Right ventricle myocardium inferior (tissue), 1 donor: ENCODE measurements around the gene NSD2. TPM values are rescaled to one million over a fixed set of nuclear protein-coding genes. Genes with fewer than 3 reads are reported as not detected.
A peak's percentile ranks its signal among the peaks of the same experiment; 100 is the strongest.

Experiments
- ATAC-seq: fragments of 200-7000 bp; cut with Tn5 transposase; one replicate; pipeline ENCODE4 v1.9.1; 2020; ENCODE audit warnings: mild to moderate bottlenecking, moderate library complexity
- DNase-seq: peaks from one replicate; pipeline ENCODE4 v3.0.0; 2021; ENCODE audit errors: missing footprints
- intact Hi-C: fragments of 100-400 bp; cut with DNase I; formaldehyde crosslinking; loops from one replicate; pipeline ENCODE4 v1.11.0; 2022
- total RNA-seq: library from RNA; stranded (reverse); fragmentation: NEBNext Ultra II Directional; extraction: Animal tissue kit (Norgen Biotek cat#: 25700); gene quantifications from one replicate; pipeline ENCODE4 v1.2.1, GENCODE V29; 2021
- donor health status: DM: no; HTN: yes; CAD: no; lungs with severe emphysema.

NSD2 gene
- total RNA-seq, 1 donor from 2014 or later, result 37.0 TPM

DNA sequence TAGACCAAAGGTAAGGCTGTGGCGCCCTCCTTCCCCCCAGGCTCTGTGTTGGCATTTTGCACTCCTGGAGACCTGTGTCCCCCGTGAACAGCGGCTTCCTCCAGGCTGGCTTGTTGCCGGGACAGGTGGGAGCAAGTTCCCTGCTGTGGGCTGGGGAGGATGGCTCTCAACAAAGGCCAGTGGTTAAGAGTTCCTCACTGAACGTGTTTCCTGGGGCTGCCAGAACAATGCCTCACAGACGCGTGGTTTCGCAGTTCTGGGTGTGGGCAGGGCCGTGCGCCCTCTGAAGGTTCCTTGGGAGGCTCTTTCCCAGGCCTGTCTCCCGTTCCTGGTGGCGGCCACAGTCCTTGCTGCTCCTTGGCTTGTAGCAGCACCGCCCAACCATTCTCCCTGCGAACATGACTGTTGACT is 104.2 kb downstream of the NSD2 start:
- no peak for ATAC-seq
- DNase-seq, result no peak
- intact Hi-C loops, result no loop called here

- ATAC-seq (no peak), DNase-seq (no peak)
- intact Hi-C loops, result no loop called here
Observed at GRCh38 chr4:1975880-1976279, 104.7 kb downstream of the NSD2 start.

- intact Hi-C loops, result no loop called here
- DNase-seq, result no peak
- ATAC-seq, result no peak
Observed at GRCh38 chr4:1976416-1977352, 105.5 kb downstream of the NSD2 start.

DNA sequence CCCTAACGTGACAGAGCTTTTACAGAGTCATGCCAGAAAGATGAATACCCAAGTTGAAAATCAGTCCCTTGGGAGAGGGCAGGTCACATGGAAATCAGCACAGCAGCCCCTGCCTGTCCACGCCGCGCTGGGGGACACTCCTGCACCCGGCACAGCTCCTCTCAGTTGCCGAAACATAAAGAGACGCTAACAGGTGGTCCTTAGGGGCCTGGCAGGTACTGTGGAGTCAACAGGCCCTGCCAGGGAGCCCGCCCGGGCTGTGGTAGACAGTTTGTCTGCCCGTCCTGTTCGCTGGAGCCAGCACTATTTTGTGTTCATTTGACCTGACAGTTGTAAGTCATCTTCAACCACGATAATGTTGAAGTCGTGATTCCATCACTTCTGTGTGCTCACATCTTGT is 107.0 kb downstream of the NSD2 start:
- intact Hi-C loops, result no loop called here
- ATAC-seq (no peak), DNase-seq (no peak)

GRCh38 chr4:1978741-1979476 is 107.7 kb downstream of the NSD2 start:
- intact Hi-C loops, result no loop called here
- no peak for ATAC-seq
- DNase-seq, result no peak

DNA sequence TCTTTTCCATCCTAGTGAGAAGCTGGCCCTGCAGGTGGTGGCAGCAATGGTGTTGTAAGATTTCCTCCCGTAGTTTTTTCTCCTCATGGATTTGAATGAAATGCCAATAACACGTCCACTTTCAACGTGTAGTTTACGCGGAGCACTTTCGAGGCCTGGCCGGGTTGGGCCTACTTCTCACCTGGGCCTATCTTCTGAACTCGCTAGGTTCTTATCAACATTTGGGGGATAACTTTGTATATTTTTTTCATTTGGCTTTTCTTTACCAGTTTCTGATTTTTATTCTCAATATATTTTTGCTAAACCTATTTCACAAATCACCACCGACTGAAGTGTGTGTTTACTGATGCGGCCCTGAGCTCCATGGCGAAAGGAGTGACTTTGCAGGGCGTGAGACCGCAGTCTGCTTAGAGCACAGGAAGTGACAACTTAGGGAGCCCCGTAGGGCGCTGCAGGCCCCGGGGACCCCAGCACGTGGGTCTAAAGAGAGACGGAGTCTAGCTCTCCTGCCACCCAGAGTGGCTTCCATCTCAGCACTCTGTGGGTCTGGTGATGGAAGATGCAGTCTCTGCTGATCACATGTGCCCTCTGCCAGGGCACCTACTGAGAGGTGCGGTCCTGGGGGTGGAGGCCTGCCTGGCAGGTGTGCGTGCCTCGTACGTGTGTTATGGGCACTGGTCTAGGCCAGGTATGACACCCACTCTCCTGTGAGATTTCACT is 108.4 kb downstream of the NSD2 start:
- intact Hi-C loops, result no loop called here
- no peak for DNase-seq
- no peak for ATAC-seq

DNA sequence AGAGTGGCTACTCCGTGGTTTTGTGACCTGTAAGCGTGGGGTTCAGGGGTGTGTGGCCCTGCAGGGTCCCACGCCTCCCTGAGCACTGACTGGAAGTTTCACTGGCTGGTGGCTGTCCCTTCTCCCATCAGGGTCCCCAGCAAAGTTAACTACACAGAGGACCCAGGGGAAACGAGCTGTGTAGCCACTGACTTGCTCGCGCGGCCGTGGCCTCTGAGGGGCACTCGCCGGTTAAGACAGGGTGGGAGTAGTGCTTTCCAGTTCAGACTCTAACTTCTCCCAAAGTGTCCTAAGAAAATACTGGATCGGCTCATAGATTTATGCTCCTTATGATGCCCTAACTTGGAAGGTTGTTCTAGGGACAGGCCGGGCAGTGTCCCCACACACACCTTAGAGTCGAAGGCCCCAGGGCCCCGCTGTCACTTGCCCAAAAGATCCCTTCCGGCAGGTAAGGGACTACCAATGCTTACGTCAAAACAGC is 109.4 kb downstream of the NSD2 start:
- intact Hi-C loops, result no loop called here
- ATAC-seq (no peak), DNase-seq (no peak)

- intact Hi-C loops, result no loop called here
- no peak for ATAC-seq
- no peak for DNase-seq
Observed at GRCh38 chr4:1981251-1982058, 110.3 kb downstream of the NSD2 start.

DNA sequence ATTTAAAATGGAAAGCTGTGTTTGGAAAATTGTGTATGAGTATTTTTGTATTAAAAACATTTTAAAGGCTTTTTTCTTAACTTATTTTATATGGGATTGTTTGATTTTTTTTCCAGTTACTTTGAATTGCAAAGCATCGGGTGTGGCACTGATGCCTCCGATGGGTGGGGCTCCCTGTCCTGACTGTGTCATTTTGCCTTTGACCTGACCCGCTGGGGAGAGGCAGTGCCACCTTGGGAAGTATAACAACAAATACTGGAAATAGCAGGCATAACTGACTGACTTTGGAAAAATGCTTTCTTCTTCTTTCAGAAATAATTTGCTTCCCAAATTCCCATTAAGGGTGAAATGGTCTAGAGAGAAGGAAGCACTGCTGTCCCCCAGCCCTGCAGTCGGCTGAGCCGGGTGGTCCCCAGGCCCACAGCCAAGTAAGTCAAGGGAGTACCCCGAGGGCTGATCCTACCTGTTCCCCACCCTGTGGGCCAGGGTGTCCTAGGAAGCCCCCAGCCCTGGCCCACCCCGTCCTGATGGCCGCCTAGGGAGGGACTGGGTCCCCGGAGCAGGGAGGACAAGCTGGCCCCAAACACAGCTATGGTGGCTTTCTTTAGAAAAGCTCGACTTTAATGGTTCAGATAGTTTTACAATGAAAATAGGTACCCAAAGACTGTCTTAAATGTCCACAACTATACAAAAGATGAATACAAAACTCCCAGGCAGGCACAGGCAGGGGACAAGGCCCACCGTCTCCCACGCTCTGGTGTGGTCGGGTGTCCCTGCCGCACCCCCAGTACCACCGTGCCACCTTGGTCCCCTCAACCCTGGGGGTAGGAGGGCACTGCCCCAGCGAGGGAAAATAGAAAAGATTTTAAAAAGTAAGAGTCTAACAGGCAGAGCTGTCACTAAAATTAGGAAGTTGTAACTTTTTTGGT is 111.2 kb downstream of the NSD2 start:
- DNase-seq (no peak), ATAC-seq (no peak)
- intact Hi-C loops, result no loop called here

- intact Hi-C loops, result no loop called here
- ATAC-seq, result no peak
- no peak for DNase-seq
Observed at GRCh38 chr4:1983053-1983845, 112.1 kb downstream of the NSD2 start.

DNA sequence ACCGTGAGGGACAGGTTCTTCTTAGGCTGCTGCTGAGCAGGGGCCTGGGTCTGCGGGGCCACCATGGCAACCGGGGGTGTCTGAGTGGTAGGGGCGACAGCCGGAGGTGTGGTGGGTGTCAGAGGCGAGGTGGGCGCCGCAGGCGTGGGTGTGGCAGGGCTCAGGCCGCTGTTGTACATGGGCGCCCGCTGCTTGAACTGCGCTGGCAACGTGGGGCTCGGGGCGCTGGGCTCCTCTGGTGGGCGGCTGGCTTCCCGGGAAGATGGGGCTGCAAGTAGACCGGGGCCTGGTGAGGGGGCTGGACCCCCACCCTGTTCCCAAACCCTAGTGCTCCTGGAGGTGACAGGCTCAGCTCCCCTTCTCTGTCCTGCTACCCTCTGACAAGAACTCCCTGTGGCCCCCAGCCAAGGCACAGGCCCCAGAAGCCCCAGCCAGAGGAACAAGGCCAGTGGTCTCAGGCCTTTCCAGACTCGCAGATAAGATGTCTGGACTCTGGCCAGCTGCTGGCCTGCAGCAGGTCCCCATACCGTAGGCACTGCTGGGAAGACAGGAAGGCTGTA is 112.7 kb downstream of the NSD2 start:
- intact Hi-C loops, result no loop called here
- DNase-seq (no peak), ATAC-seq (peak; percentile 36)

- no peak for ATAC-seq
- no peak for DNase-seq
Observed at GRCh38 chr4:1984406-1985191, 113.4 kb downstream of the NSD2 start.

DNA sequence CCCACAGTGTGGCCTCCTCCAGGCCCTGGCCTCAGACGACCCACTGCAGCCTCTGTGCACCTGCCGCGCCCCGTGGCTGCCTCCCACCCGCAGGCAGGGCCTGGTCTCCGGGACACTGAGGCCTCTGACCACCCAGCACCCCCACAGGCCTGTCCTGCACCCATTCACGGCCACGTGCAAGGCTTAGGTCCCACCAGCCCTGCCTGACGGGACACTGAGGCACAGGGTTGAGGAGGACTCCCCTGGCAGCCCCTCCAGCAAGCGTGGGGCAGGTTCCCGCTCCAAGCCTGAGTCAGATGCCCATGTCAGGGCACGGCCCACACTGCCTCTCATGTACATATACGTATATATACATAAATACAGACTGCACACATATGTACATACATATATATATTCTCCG is 114.1 kb downstream of the NSD2 start:
- DNase-seq (no peak), ATAC-seq (no peak)
- intact Hi-C loops, result no loop called here

More at GRCh38 chr4:1984406-1985191, 113.4 kb downstream of the NSD2 start:
- intact Hi-C loops, result no loop called here

DNA sequence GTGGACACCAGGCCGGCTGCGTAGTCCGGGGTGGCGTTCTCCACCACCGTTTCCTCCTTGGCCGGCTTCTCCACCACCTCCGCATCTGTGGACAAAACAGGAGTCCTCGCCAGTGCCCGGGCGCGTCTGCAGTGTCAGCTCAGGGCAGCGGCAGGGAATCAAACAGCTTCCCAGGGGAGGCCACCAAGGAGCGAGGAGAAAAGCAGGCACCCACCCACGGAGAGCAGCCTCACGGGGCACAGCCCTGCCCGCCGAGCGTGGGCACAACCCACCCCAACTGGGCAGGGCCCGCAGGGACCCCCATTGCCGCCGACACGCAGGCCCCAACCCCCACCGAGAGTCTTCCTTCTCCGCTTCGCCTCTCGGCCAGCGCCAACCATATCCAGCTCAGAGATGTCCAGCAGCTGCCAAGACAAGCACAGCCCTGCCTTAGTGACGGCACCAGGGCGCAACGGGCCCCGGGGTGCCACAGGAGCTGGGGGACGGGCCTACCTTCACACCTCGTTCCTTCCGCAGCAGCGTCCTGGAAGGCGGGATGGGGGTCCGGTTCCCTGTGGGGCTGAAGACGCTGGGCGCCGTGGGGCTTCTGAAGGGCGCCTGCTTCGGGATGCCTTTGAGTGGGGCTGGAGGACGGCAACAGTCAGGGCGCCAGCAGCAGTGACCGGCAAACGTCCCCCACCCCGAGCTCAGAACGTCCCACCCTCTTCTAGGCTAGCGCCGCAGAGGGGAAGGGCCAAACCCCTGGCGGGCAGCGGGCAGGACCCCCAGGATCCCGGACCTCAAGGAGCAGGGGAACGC is 114.8 kb downstream of the NSD2 start:
- ATAC-seq (no peak), DNase-seq (no peak)
- intact Hi-C loops, result no loop called here
